Activated naive CD8-positive, alpha-beta T cell treated with anti-CD3 and anti-CD28 coated beads, Interleukin-2, amount 10 ng/mL, durations not matched to agents 7 days and 5 days (primary cell): ENCODE data around the gene NAGS. TPM values are rescaled to one million over a fixed set of nuclear protein-coding genes. Genes with fewer than 3 reads are reported as not detected.
"Not testable (repeated sequence)": the region's sequence is repeated elsewhere in the genome, so short reads cannot be mapped to it uniquely, and the experiment has no call there.

Experiments
- ATAC-seq: fragments of 150-1000 bp; cut with Tn5 transposase; one replicate; pipeline ENCODE4 v1.10.0; 2021; ENCODE audit warnings: low read depth, moderate library complexity
- POLR2A ChIA-PET: fragments of 350-600 bp; sonication (Branson Sonifier 250); formaldehyde crosslinking; loops from one replicate; lab custom pipeline; 2021; ENCODE audit warnings: antibody characterized with exemption; lab: Charles Lee
- DNase-seq: peaks from one replicate; pipeline ENCODE4 v3.0.0; 2021
- H3K27ac Mint-ChIP-seq: one replicate; pipeline ENCODE4 v1.8.0; 2022; ENCODE audit warnings: mild to moderate bottlenecking, mixed read lengths
- H3K27me3 Mint-ChIP-seq: one replicate; pipeline ENCODE4 v1.8.0; 2022; ENCODE audit warnings: mild to moderate bottlenecking, moderate library complexity, mixed read lengths
- H3K36me3 Mint-ChIP-seq: one replicate; pipeline ENCODE4 v1.8.0; 2021; ENCODE audit warnings: mild to moderate bottlenecking, mixed read lengths
- H3K4me1 Mint-ChIP-seq: one replicate; pipeline ENCODE4 v1.8.0; 2021; ENCODE audit warnings: mixed read lengths
- H3K4me3 Mint-ChIP-seq: one replicate; pipeline ENCODE4 v1.8.0; 2022; ENCODE audit warnings: mild to moderate bottlenecking, moderate library complexity, mixed read lengths
- H3K9me3 Mint-ChIP-seq: one replicate; pipeline ENCODE4 v1.8.0; 2021; ENCODE audit warnings: mixed read lengths
- total RNA-seq, 2 experiments: library from RNA; stranded (reverse); gene quantifications; one replicate each; pipeline ENCODE4 v1.2.3, GENCODE V29; 2021

Gene NAGS
- total RNA-seq, 2 experiments from 2014 or later, result 1.4 TPM

GRCh38 chr17:44021227-44021626 lies 16.8 kb downstream of the NAGS start:
- H3K27ac Mint-ChIP-seq, DNase-seq, H3K4me3 Mint-ChIP-seq, POLR2A ChIA-PET, H3K9me3 Mint-ChIP-seq, H3K4me1 Mint-ChIP-seq, ATAC-seq, H3K27me3 Mint-ChIP-seq, H3K36me3 Mint-ChIP-seq: not testable (repeated sequence)

GRCh38 chr17:44022246-44022645 lies 17.8 kb downstream of the NAGS start:
- ATAC-seq (no peak), DNase-seq (no peak)
- POLR2A ChIA-PET, result no interaction called here
- Mint-ChIP-seq H3K36me3 (no peaks in the 10 kb centered on the region), H3K4me3 (no peak overlapping the region), H3K9me3 (no peaks in the 10 kb centered on the region), H3K27me3 (no peaks in the 10 kb centered on the region), H3K27ac (no peak overlapping the region), H3K4me1 (no peaks in the 10 kb centered on the region)

GRCh38 chr17:44023545-44024270 lies 19.3 kb downstream of the NAGS start:
- Mint-ChIP-seq H3K36me3 (no peaks in the 10 kb centered on the region), H3K4me3 (no peak overlapping the region), H3K27me3 (no peaks in the 10 kb centered on the region), H3K27ac (no peak overlapping the region), H3K4me1 (no peaks in the 10 kb centered on the region), H3K9me3 (no peaks in the 10 kb centered on the region)
- DNase-seq, result no peak
- no peak for ATAC-seq
- POLR2A ChIA-PET, result interaction anchor here (0.6 to 1.1 kb wide), 3 partner anchors 9 to 77 kb away, joined by 3 to 9 read pairs (median 3); partner anchors contain the start of gene TMEM101

GRCh38 chr17:44024271-44024663 lies 19.8 kb downstream of the NAGS start:
- Mint-ChIP-seq H3K27me3 (no peaks in the 10 kb centered on the region), H3K4me1 (peaks cover 1% of the 10 kb centered on the region), H3K27ac (no peak overlapping the region), H3K9me3 (no peaks in the 10 kb centered on the region), H3K4me3 (no peak overlapping the region), H3K36me3 (peaks cover 1% of the 10 kb centered on the region)
- ATAC-seq (no peak), DNase-seq (no peak)
- POLR2A ChIA-PET, result interaction anchor here (0.6 kb wide), 1 partner anchor 77 kb away, joined by 3 read pairs; no protein-coding TSS in a partner anchor

- POLR2A ChIA-PET, result no interaction called here
- H3K4me3 Mint-ChIP-seq, result no peak overlapping the region
- H3K9me3 Mint-ChIP-seq, result no peaks in the 10 kb centered on the region
- ATAC-seq (no peak), DNase-seq (no peak)
- H3K27me3 Mint-ChIP-seq, result no peaks in the 10 kb centered on the region
- no peak overlapping the region for H3K27ac Mint-ChIP-seq
- peaks cover 6% of the 10 kb centered on the region for H3K4me1 Mint-ChIP-seq
- peaks cover 4% of the 10 kb centered on the region for H3K36me3 Mint-ChIP-seq
Observed at GRCh38 chr17:44024853-44025252, 20.4 kb downstream of the NAGS start.

- no peaks in the 10 kb centered on the region for H3K9me3 Mint-ChIP-seq
- no peak overlapping the region for H3K4me3 Mint-ChIP-seq
- no peak for ATAC-seq
- no peak for DNase-seq
- H3K4me1 Mint-ChIP-seq, result peaks cover 14% of the 10 kb centered on the region
- peaks cover 23% of the 10 kb centered on the region for H3K36me3 Mint-ChIP-seq
- H3K27ac Mint-ChIP-seq, result peak overlapping the region; percentile 14
- POLR2A ChIA-PET, result no interaction called here
- H3K27me3 Mint-ChIP-seq, result no peaks in the 10 kb centered on the region
Observed at GRCh38 chr17:44029736-44030135, 25.3 kb downstream of the NAGS start.

- H3K27ac Mint-ChIP-seq, result no peak overlapping the region
- ATAC-seq (no peak), DNase-seq (no peak)
- peaks cover 24% of the 10 kb centered on the region for H3K36me3 Mint-ChIP-seq
- no peaks in the 10 kb centered on the region for H3K9me3 Mint-ChIP-seq
- no peak overlapping the region for H3K4me3 Mint-ChIP-seq
- H3K4me1 Mint-ChIP-seq, result peaks cover 14% of the 10 kb centered on the region
- POLR2A ChIA-PET, result no interaction called here
- H3K27me3 Mint-ChIP-seq, result no peaks in the 10 kb centered on the region
Observed at GRCh38 chr17:44030482-44030881, 26.1 kb downstream of the NAGS start.

- DNase-seq (no peak), ATAC-seq (no peak)
- POLR2A ChIA-PET, result no interaction called here
- Mint-ChIP-seq H3K4me1 (peaks cover 14% of the 10 kb centered on the region), H3K27me3 (no peaks in the 10 kb centered on the region), H3K4me3 (peak overlapping the region; percentile 6), H3K27ac (peak overlapping the region; percentile 35), H3K36me3 (peaks cover 29% of the 10 kb centered on the region), H3K9me3 (no peaks in the 10 kb centered on the region)
Observed at GRCh38 chr17:44033861-44034408, 29.5 kb downstream of the NAGS start.

GRCh38 chr17:44034688-44035087 lies 30.3 kb downstream of the NAGS start:
- DNase-seq, H3K4me3 Mint-ChIP-seq, H3K27ac Mint-ChIP-seq, POLR2A ChIA-PET, H3K27me3 Mint-ChIP-seq, ATAC-seq, H3K9me3 Mint-ChIP-seq: not testable (repeated sequence)
- Mint-ChIP-seq H3K36me3 (peaks cover 27% of the 10 kb centered on the region), H3K4me1 (peaks cover 10% of the 10 kb centered on the region)

- Mint-ChIP-seq H3K4me1 (peaks cover 22% of the 10 kb centered on the region), H3K27me3 (no peaks in the 10 kb centered on the region), H3K9me3 (no peaks in the 10 kb centered on the region), H3K27ac (no peak overlapping the region), H3K36me3 (peaks cover 28% of the 10 kb centered on the region), H3K4me3 (no peak overlapping the region)
- POLR2A ChIA-PET, result no interaction called here
- no peak for ATAC-seq
- no peak for DNase-seq
Observed at GRCh38 chr17:44037471-44037870, 33.0 kb downstream of the NAGS start.

- Mint-ChIP-seq H3K27me3 (no peaks in the 10 kb centered on the region), H3K4me1 (peaks cover 22% of the 10 kb centered on the region), H3K9me3 (no peaks in the 10 kb centered on the region), H3K4me3 (no peak overlapping the region), H3K36me3 (peaks cover 21% of the 10 kb centered on the region), H3K27ac (peak overlapping the region; percentile 51)
- no peak for ATAC-seq
- DNase-seq, result no peak
- POLR2A ChIA-PET, result no interaction called here
Observed at GRCh38 chr17:44038604-44039011, 34.2 kb downstream of the NAGS start.

- peak overlapping the region; percentile 60 for H3K27ac Mint-ChIP-seq
- ATAC-seq (no peak), DNase-seq (no peak)
- H3K27me3 Mint-ChIP-seq, result no peaks in the 10 kb centered on the region
- H3K36me3 Mint-ChIP-seq, result peaks cover 16% of the 10 kb centered on the region
- peak overlapping the region; percentile 28 for H3K4me3 Mint-ChIP-seq
- POLR2A ChIA-PET, result no interaction called here
- no peaks in the 10 kb centered on the region for H3K9me3 Mint-ChIP-seq
- peaks cover 18% of the 10 kb centered on the region for H3K4me1 Mint-ChIP-seq
Observed at GRCh38 chr17:44039829-44040635, 35.6 kb downstream of the NAGS start.

GRCh38 chr17:44043272-44043696 lies 38.9 kb downstream of the NAGS start:
- peaks cover 20% of the 10 kb centered on the region for H3K4me1 Mint-ChIP-seq
- H3K27ac Mint-ChIP-seq, result no peak overlapping the region
- POLR2A ChIA-PET, result interaction anchor here (0.7 kb wide), 1 partner anchor 1464 kb away, joined by 4 read pairs; no protein-coding TSS in a partner anchor
- ATAC-seq (no peak), DNase-seq (no peak)
- H3K36me3 Mint-ChIP-seq, result peaks cover 21% of the 10 kb centered on the region
- no peak overlapping the region for H3K4me3 Mint-ChIP-seq
- no peaks in the 10 kb centered on the region for H3K9me3 Mint-ChIP-seq
- H3K27me3 Mint-ChIP-seq, result no peaks in the 10 kb centered on the region
